SU-DHL-6 (cell line): Measurements from ENCODE around the gene ZDHHC8.

Source experiments
- H2AFZ ChIP-seq: fragments of 200-600 bp; sonication (generic); 2 replicates; pipeline ENCODE4 v1.6.1; 2014; ENCODE audit warnings: low read depth, mild to moderate bottlenecking, moderate library complexity, mixed read lengths, antibody characterized with exemption, low read length; ENCODE audit not compliant: severe bottlenecking
- H3F3A ChIP-seq: fragments of 200-600 bp; shearing (Covaris generic); 2 replicates; pipeline ENCODE4 v1.6.0; 2016; ENCODE audit warnings: antibody characterized with exemption, mild to moderate bottlenecking; ENCODE audit not compliant: insufficient read depth
- H3K27ac ChIP-seq: fragments of 200-600 bp; sonication (generic); 2 replicates; pipeline ENCODE4 v1.5.1; 2016; ENCODE audit warnings: low read depth, mild to moderate bottlenecking, low read length, moderate library complexity, mixed read lengths
- H3K27me3 ChIP-seq: fragments of 200-600 bp; sonication (generic), shearing (Covaris generic); 2 replicates; pipeline ENCODE4 v1.6.0; 2014; ENCODE audit warnings: mild to moderate bottlenecking, low read length
- H3K36me3 ChIP-seq: fragments of 200-600 bp; sonication (generic); 2 replicates; pipeline ENCODE4 v1.6.1; 2014; ENCODE audit warnings: mild to moderate bottlenecking, low read length, mixed read lengths
- H3K4me2 ChIP-seq: fragments of 300-600, 200-600 bp; shearing (Covaris generic), sonication (generic); 2 replicates; pipeline ENCODE4 v1.6.0; 2014; ENCODE audit warnings: low read length, low read depth, mild to moderate bottlenecking; ENCODE audit not compliant: poor library complexity, severe bottlenecking
- H3K4me3 ChIP-seq: fragments of 200-600 bp; sonication (generic); 2 replicates; pipeline ENCODE4 v1.5.1; 2014; ENCODE audit warnings: antibody characterized with exemption, low read length, mild to moderate bottlenecking, mixed read lengths; ENCODE audit not compliant: insufficient read depth, poor library complexity, severe bottlenecking
- H3K79me2 ChIP-seq: fragments of 200-600 bp; sonication (generic); 2 replicates; pipeline ENCODE4 v1.6.1; 2014; ENCODE audit warnings: mild to moderate bottlenecking, low read length, moderate library complexity; ENCODE audit not compliant: insufficient read depth
- H3K9ac ChIP-seq: fragments of 200-600 bp; sonication (generic); 2 replicates; pipeline ENCODE4 v1.7.0; 2014; ENCODE audit warnings: mild to moderate bottlenecking, low read length
- H3K9me2 ChIP-seq: fragments of 200-600 bp; sonication (generic); replicated peaks from 2 replicates; pipeline ENCODE4 v1.6.1; 2014; ENCODE audit warnings: low read length; ENCODE audit not compliant: insufficient read depth
- H3K9me3 ChIP-seq: fragments of 200-600 bp; sonication (generic); 2 replicates; pipeline ENCODE4 v1.6.1; 2014; ENCODE audit warnings: low read length, mixed read lengths; ENCODE audit not compliant: insufficient read depth
- H4K20me1 ChIP-seq: fragments of 200-600 bp; sonication (generic); 2 replicates; pipeline ENCODE4 v1.6.1; 2014; ENCODE audit warnings: low read depth, mild to moderate bottlenecking, antibody characterized with exemption, low read length, moderate library complexity, mixed read lengths
- CTCF ChIP-seq: fragments of 200-600 bp; sonication (generic); IDR thresholded peaks from one replicate; pipeline ENCODE4 v1.5.1; 2017; ENCODE audit warnings: antibody characterized with exemption, mild to moderate bottlenecking, low read length, moderate library complexity; ENCODE audit not compliant: insufficient read depth, poor library complexity, severe bottlenecking
- EZH2phosphoT487 ChIP-seq: fragments of 200-600 bp; sonication (generic), shearing (Covaris generic); conservative IDR thresholded peaks from 2 replicates; pipeline ENCODE4 v1.6.1; 2018; ENCODE audit warnings: mild to moderate bottlenecking, antibody characterized with exemption, low read length, moderate library complexity, mixed read lengths

ZDHHC8 gene

GRCh38 chr22:20191000-20191515, 59.5 kb downstream of the ZDHHC8 start:
- no peak overlapping the region for H3K4me3 ChIP-seq
- H3K36me3 ChIP-seq, result no peaks in the 10 kb centered on the region
- H3K27me3 ChIP-seq, result no peaks in the 10 kb centered on the region
- H3K4me2 ChIP-seq, result no peak overlapping the region
- no peaks in the 10 kb centered on the region for H3K79me2 ChIP-seq
- no peaks in the 10 kb centered on the region for H3F3A ChIP-seq
- H3K9me2 ChIP-seq, result no peaks in the 10 kb centered on the region
- no peaks in the 10 kb centered on the region for H3K9me3 ChIP-seq
- no peaks in the 10 kb centered on the region for H4K20me1 ChIP-seq
- no peak for TF ChIP-seq EZH2phosphoT487
- no peak for TF ChIP-seq CTCF
- H3K9ac ChIP-seq, result no peak overlapping the region
- no peak overlapping the region for H3K27ac ChIP-seq
- H2AFZ ChIP-seq, result no peak overlapping the region

- no peaks in the 10 kb centered on the region for H3K9me3 ChIP-seq
- H3K79me2 ChIP-seq, result no peaks in the 10 kb centered on the region
- TF ChIP-seq EZH2phosphoT487, result no peak
- no peak for TF ChIP-seq CTCF
- no peaks in the 10 kb centered on the region for H3K27me3 ChIP-seq
- no peak overlapping the region for H3K4me2 ChIP-seq
- no peak overlapping the region for H2AFZ ChIP-seq
- no peak overlapping the region for H3K4me3 ChIP-seq
- no peaks in the 10 kb centered on the region for H3K36me3 ChIP-seq
- no peak overlapping the region for H3K9ac ChIP-seq
- no peaks in the 10 kb centered on the region for H4K20me1 ChIP-seq
- no peaks in the 10 kb centered on the region for H3K9me2 ChIP-seq
- H3F3A ChIP-seq, result no peaks in the 10 kb centered on the region
- H3K27ac ChIP-seq, result no peak overlapping the region
Measured at GRCh38 chr22:20191803-20192202, 60.2 kb downstream of the ZDHHC8 start.

- Histone ChIP-seq H3F3A (no peaks in the 10 kb centered on the region), H3K79me2 (no peaks in the 10 kb centered on the region), H3K36me3 (no peaks in the 10 kb centered on the region), H3K27ac (no peak overlapping the region), H3K4me2 (no peak overlapping the region), H3K9me2 (no peaks in the 10 kb centered on the region), H3K9ac (no peak overlapping the region), H2AFZ (no peak overlapping the region), H4K20me1 (no peaks in the 10 kb centered on the region), H3K9me3 (no peaks in the 10 kb centered on the region), H3K27me3 (no peaks in the 10 kb centered on the region), H3K4me3 (no peak overlapping the region)
- TF ChIP-seq EZH2phosphoT487 (no peak), CTCF (no peak)
Measured at GRCh38 chr22:20192293-20192971, 60.8 kb downstream of the ZDHHC8 start.
